Putamen (tissue), 1 donor: ENCODE results near the gene BCL10.

Experiments
- DNase-seq: peaks from one replicate; pipeline ENCODE4 v3.0.0-alpha.2; 2016; ENCODE audit warnings: low spot score

BCL10 gene

GRCh38 chr1:85276215-85276977 lies at the start of gene BCL10:
Gene BCL10 (minus strand): TSS chr1:85276632. CDS start chr1:85276352, 280 bp downstream.
- peak; percentile 98 for DNase-seq

GRCh38 chr1:85325920-85326319 lies 49.5 kb upstream of the BCL10 start:
- no peak for DNase-seq

GRCh38 chr1:85323770-85324169 lies 47.3 kb upstream of the BCL10 start:
- no peak for DNase-seq

GRCh38 chr1:85322655-85323054 lies 46.2 kb upstream of the BCL10 start:
- no peak for DNase-seq

- no peak for DNase-seq
These were observed 45.0 kb upstream of the BCL10 start for GRCh38 chr1:85321237-85321964.

GRCh38 chr1:85320371-85321131 lies 44.1 kb upstream of the BCL10 start:
- DNase-seq: no peak

GRCh38 chr1:85319931-85320330 lies 43.5 kb upstream of the BCL10 start:
- no peak for DNase-seq

GRCh38 chr1:85319491-85319890 lies 43.1 kb upstream of the BCL10 start:
- DNase-seq: no peak

- no peak for DNase-seq
These were observed 41.8 kb upstream of the BCL10 start for GRCh38 chr1:85318217-85318616.

- DNase-seq: no peak
These were observed 41.1 kb upstream of the BCL10 start for GRCh38 chr1:85317560-85317959.

- no peak for DNase-seq
These were observed 39.9 kb upstream of the BCL10 start for GRCh38 chr1:85316321-85316720.

- no peak for DNase-seq
These were observed 39.4 kb upstream of the BCL10 start for GRCh38 chr1:85315789-85316188.

GRCh38 chr1:85314726-85315125 lies 38.3 kb upstream of the BCL10 start:
- no peak for DNase-seq

- DNase-seq: no peak
These were observed 37.7 kb upstream of the BCL10 start for GRCh38 chr1:85313888-85314696.

GRCh38 chr1:85311818-85312217 lies 35.4 kb upstream of the BCL10 start:
- no peak for DNase-seq

GRCh38 chr1:85308833-85309350 lies 32.5 kb upstream of the BCL10 start:
- no peak for DNase-seq

GRCh38 chr1:85307987-85308832 lies 31.8 kb upstream of the BCL10 start:
- DNase-seq: peak; percentile 42

- no peak for DNase-seq
These were observed 29.8 kb upstream of the BCL10 start for GRCh38 chr1:85306236-85306635.

- no peak for DNase-seq
These were observed 27.2 kb upstream of the BCL10 start for GRCh38 chr1:85303440-85304162.

- DNase-seq: no peak
These were observed 23.7 kb upstream of the BCL10 start for GRCh38 chr1:85300140-85300539.
